Tibial artery (tissue), 4 donors: ENCODE measurements around the gene NME8.

Experiments
- DNase-seq, 2 donors: peaks; one replicate each; pipeline ENCODE4 v3.0.0-alpha.2; 2019
- H3K27ac ChIP-seq, 2 donors: fragments of 200-600 bp; sonication (generic) in 1 of 2; 1 replicate in 1 of 2; 2 replicates in 1 of 2; pipeline ENCODE4 v1.5.1; 2018 to 2019; ENCODE audit warnings: mild to moderate bottlenecking in 1 of 2
- H3K27me3 ChIP-seq, 2 donors: fragments of 200-600 bp; sonication (generic) in 1 of 2; one replicate each; pipeline versions ENCODE4 v1.5.1 to v1.6.0; 2016 to 2019
- H3K36me3 ChIP-seq, 3 donors: fragments of 200-600 bp; sonication (generic) in 2 of 3; one replicate each; pipeline ENCODE4 v1.5.1; 2016 to 2019; ENCODE audit warnings: mild to moderate bottlenecking in 2 of 3
- H3K4me1 ChIP-seq, 4 donors: fragments of 200-600 bp; sonication (generic) in 2 of 4; 1 replicate in 3 of 4; 2 replicates in 1 of 4; pipeline ENCODE4 v1.5.1; 2016 to 2019
- H3K4me3 ChIP-seq, 2 donors: fragments of 200-600 bp; sonication (generic) in 1 of 2; 1 replicate in 1 of 2; 2 replicates in 1 of 2; pipeline ENCODE4 v1.5.1; 2018 to 2019; ENCODE audit warnings: mild to moderate bottlenecking in 2 of 2
- H3K9me3 ChIP-seq, 3 donors: fragments of 200-600 bp; sonication (generic) in 1 of 3; one replicate each; pipeline ENCODE4 v1.5.1; 2016 to 2019
- CTCF ChIP-seq, 2 experiments: fragments of 200-600 bp in 1 of 2; fragments of 450-650 bp in 1 of 2; IDR thresholded peaks; one replicate each; pipeline ENCODE4 v1.5.1; 2017 to 2019; ENCODE audit warnings: antibody characterized with exemption in 2 of 2, mild to moderate bottlenecking in 1 of 2, moderate library complexity in 1 of 2
- intact Hi-C: fragments of 100-400 bp; cut with DNase I; formaldehyde crosslinking; loops from one replicate; pipeline ENCODE4 v1.15.0; 2023; ENCODE audit warnings: low total_unique reads

Gene NME8

GRCh38 chr7:37901236-37901827 is 52.9 kb downstream of the NME8 start:
- H3K27ac ChIP-seq, result no peak overlapping the region
- no peaks in the 10 kb centered on the region for H3K27me3 ChIP-seq
- TF ChIP-seq CTCF (IDR thresholded peaks at IDR 0.05), result peak; percentile 58 to 75
- peaks cover 0 to 10% (median 7%) of the 10 kb centered on the region in 4 donors for H3K4me1 ChIP-seq
- no peak overlapping the region for H3K4me3 ChIP-seq
- H3K36me3 ChIP-seq, result no peaks in the 10 kb centered on the region
- intact Hi-C loops, result loop anchor here (5.0 kb wide), 2 partner anchors 206 to 321 kb away; no protein-coding TSS in a partner anchor
- no peak for DNase-seq
- no peaks in the 10 kb centered on the region for H3K9me3 ChIP-seq

GRCh38 chr7:37901890-37902524 is 53.6 kb downstream of the NME8 start:
- no peak for TF ChIP-seq CTCF (IDR thresholded peaks at IDR 0.05)
- Histone ChIP-seq H3K4me3 (no peak overlapping the region), H3K4me1 (peaks cover 0 to 10% (median 7%) of the 10 kb centered on the region in 4 donors), H3K27ac (no peak overlapping the region), H3K36me3 (no peaks in the 10 kb centered on the region), H3K9me3 (no peaks in the 10 kb centered on the region), H3K27me3 (no peaks in the 10 kb centered on the region)
- DNase-seq, result no peak
- intact Hi-C loops, result loop anchor here (5.0 kb wide), 2 partner anchors 205 to 320 kb away; no protein-coding TSS in a partner anchor

GRCh38 chr7:37908221-37908788 is 59.9 kb downstream of the NME8 start:
- no peak overlapping the region for H3K27ac ChIP-seq
- H3K9me3 ChIP-seq, result no peaks in the 10 kb centered on the region
- intact Hi-C loops, result no loop called here
- H3K4me1 ChIP-seq, result peaks cover 0 to 15% (median 4%) of the 10 kb centered on the region in 4 donors
- DNase-seq, result no peak
- H3K4me3 ChIP-seq, result no peak overlapping the region
- TF ChIP-seq CTCF (IDR thresholded peaks at IDR 0.05), result no peak
- H3K36me3 ChIP-seq, result no peaks in the 10 kb centered on the region
- H3K27me3 ChIP-seq, result no peaks in the 10 kb centered on the region

DNA sequence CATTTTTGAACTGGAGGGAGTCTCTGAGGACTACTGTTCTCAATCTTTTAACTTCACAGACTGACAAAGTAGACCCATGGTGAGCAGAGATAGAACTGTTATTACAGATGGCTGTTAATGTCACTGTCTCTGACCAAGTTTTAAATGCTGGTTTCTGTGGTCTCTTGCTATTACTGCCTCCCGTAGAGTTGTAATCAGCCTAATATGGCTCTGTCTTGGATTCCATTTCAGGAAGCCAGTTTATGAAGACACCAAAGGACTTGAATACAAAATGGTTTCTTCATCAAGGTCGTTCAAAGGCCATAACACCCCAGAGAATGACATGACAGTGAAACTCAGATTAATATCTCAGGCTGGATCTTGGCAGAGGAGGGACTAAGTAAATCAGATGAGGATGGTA is 64.4 kb downstream of the NME8 start:
- H3K9me3 ChIP-seq, result no peaks in the 10 kb centered on the region
- intact Hi-C loops, result no loop called here
- H3K36me3 ChIP-seq, result no peaks in the 10 kb centered on the region
- H3K27ac ChIP-seq, result peak overlapping the region; percentile 23 to 80
- H3K27me3 ChIP-seq, result no peaks in the 10 kb centered on the region
- H3K4me1 ChIP-seq, result peaks cover 0 to 30% (median 17%) of the 10 kb centered on the region in 4 donors
- no peak for DNase-seq
- TF ChIP-seq CTCF (IDR thresholded peaks at IDR 0.05), result no peak
- H3K4me3 ChIP-seq, result no peak overlapping the region

DNA sequence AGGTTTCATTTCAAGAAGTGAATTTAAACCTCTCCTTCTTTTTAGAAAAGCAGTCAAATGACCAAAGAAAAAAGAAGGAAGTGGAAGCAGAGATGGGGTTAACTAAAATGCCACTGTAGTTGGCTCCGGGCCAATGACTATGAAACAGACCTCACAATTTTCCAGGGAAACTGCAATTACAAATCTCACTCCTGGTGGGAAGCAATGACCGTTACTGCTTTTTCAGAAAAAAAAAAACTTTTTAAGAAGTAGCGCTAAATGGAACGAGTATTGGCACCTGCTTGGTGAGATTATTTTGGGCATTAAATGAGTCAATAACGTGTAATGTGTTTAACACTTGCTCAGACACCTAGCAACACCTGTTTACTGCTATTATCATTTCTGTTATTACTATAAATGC is 67.0 kb downstream of the NME8 start:
- H3K36me3 ChIP-seq, result no peaks in the 10 kb centered on the region
- peak overlapping the region; percentile 66 to 86 for H3K4me3 ChIP-seq
- no peak for DNase-seq
- TF ChIP-seq CTCF (IDR thresholded peaks at IDR 0.05), result no peak
- peaks cover 0 to 26% (median 18%) of the 10 kb centered on the region in 4 donors for H3K4me1 ChIP-seq
- intact Hi-C loops, result no loop called here
- H3K27ac ChIP-seq, result peak overlapping the region; percentile 80 to 89
- no peaks in the 10 kb centered on the region for H3K27me3 ChIP-seq
- no peaks in the 10 kb centered on the region for H3K9me3 ChIP-seq
